WTC11 (cell line): ENCODE data around the gene XPR1.

ENCODE experiments used
- CBFB ChIP-seq: sonication (generic); formaldehyde crosslinking; IDR thresholded peaks from 2 replicates; pipeline ENCODE4 v1.8.1; 2022; ENCODE audit warnings: mild to moderate bottlenecking, low read depth, missing genetic modification reagents
- CREB1 ChIP-seq: sonication (generic); formaldehyde crosslinking; IDR thresholded peaks from 2 replicates; pipeline ENCODE4 v1.8.0; 2023; ENCODE audit warnings: mild to moderate bottlenecking, missing genetic modification reagents
- ESRRA ChIP-seq: sonication (generic); formaldehyde crosslinking; IDR thresholded peaks from 2 replicates; pipeline ENCODE4 v1.8.1; 2022; ENCODE audit warnings: mild to moderate bottlenecking, missing genetic modification reagents, borderline replicate concordance
- FOXK1 ChIP-seq: sonication (generic); formaldehyde crosslinking; IDR thresholded peaks from 2 replicates; pipeline ENCODE4 v1.8.0; 2022; ENCODE audit warnings: mild to moderate bottlenecking, moderate library complexity, missing genetic modification reagents
- GABPB1 ChIP-seq: sonication (generic); formaldehyde crosslinking; IDR thresholded peaks from 2 replicates; pipeline ENCODE4 v1.8.1; 2023; ENCODE audit warnings: mild to moderate bottlenecking, missing genetic modification reagents
- IRF2 ChIP-seq: sonication (generic); formaldehyde crosslinking; IDR thresholded peaks from 2 replicates; pipeline ENCODE4 v1.8.0; 2022; ENCODE audit warnings: low read depth, missing genetic modification reagents, borderline replicate concordance
- NFYB ChIP-seq: sonication (generic); formaldehyde crosslinking; conservative IDR thresholded peaks from 2 replicates; pipeline ENCODE4 v1.8.0; 2022; ENCODE audit warnings: low read depth, missing genetic modification reagents
- RELA ChIP-seq: sonication (generic); formaldehyde crosslinking; IDR thresholded peaks from 2 replicates; pipeline ENCODE4 v1.8.1; 2022; ENCODE audit warnings: missing genetic modification reagents, mild to moderate bottlenecking, borderline replicate concordance
- ZNF423 ChIP-seq: fragments of 250-450 bp; sonication (Bioruptor Pico); IDR thresholded peaks from 2 replicates; pipeline ENCODE4 v2.1.2; 2022; ENCODE audit warnings: mild to moderate bottlenecking, moderate library complexity
- TF ChIP-seq, protein P1 (sequence below): fragments of 200-600 bp; IDR thresholded peaks from 2 replicates; pipeline ENCODE4 v1.8.0; 2022; ENCODE audit warnings: antibody characterized with exemption
- TF ChIP-seq, protein P2 (sequence below): sonication (generic); formaldehyde crosslinking; IDR thresholded peaks from 2 replicates; pipeline ENCODE4 v1.8.1; 2023; ENCODE audit warnings: mild to moderate bottlenecking, missing genetic modification reagents, moderate library complexity
- TF ChIP-seq, protein P3 (sequence below): sonication (generic); formaldehyde crosslinking; IDR thresholded peaks from 2 replicates; pipeline ENCODE4 v1.8.1; 2022; ENCODE audit warnings: low read depth, missing genetic modification reagents, borderline replicate concordance
- TF ChIP-seq, protein P4 (sequence below): fragments of 250-450 bp; sonication (Bioruptor Pico); IDR thresholded peaks from 2 replicates; pipeline ENCODE4 v1.9.0; 2021; ENCODE audit warnings: mild to moderate bottlenecking, borderline replicate concordance
- TF ChIP-seq, protein P5 (sequence below): sonication (generic); formaldehyde crosslinking; conservative IDR thresholded peaks from 2 replicates; pipeline ENCODE4 v1.8.1; 2022; ENCODE audit warnings: mild to moderate bottlenecking, missing genetic modification reagents

DNA sequence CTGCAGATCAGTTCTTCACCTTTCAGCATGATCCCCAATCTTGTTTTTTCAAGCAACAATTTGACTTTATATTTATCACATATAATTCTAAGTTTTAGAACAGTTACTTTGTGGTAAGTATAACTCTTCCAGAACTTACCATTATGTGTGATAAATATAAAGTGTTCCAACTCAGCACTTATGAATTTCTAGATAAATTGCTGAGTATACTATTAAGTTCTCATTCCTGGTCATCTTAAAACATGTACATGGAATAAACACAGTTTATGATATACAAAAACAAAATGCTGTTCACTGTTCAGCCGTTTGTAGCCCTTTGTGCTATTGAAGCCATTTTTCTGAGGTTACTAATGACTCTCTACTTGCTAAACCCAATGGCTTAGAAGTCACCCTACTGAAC lies 5.1 kb upstream of the XPR1 start:
- TF ChIP-seq FOXK1 = no peak
- TF ChIP-seq, protein P1, sequence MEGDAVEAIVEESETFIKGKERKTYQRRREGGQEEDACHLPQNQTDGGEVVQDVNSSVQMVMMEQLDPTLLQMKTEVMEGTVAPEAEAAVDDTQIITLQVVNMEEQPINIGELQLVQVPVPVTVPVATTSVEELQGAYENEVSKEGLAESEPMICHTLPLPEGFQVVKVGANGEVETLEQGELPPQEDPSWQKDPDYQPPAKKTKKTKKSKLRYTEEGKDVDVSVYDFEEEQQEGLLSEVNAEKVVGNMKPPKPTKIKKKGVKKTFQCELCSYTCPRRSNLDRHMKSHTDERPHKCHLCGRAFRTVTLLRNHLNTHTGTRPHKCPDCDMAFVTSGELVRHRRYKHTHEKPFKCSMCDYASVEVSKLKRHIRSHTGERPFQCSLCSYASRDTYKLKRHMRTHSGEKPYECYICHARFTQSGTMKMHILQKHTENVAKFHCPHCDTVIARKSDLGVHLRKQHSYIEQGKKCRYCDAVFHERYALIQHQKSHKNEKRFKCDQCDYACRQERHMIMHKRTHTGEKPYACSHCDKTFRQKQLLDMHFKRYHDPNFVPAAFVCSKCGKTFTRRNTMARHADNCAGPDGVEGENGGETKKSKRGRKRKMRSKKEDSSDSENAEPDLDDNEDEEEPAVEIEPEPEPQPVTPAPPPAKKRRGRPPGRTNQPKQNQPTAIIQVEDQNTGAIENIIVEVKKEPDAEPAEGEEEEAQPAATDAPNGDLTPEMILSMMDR = no peak
- TF ChIP-seq, protein P2, sequence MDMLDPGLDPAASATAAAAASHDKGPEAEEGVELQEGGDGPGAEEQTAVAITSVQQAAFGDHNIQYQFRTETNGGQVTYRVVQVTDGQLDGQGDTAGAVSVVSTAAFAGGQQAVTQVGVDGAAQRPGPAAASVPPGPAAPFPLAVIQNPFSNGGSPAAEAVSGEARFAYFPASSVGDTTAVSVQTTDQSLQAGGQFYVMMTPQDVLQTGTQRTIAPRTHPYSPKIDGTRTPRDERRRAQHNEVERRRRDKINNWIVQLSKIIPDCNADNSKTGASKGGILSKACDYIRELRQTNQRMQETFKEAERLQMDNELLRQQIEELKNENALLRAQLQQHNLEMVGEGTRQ (CRISPR knock-in tag) = no peak
- TF ChIP-seq, protein P3, sequence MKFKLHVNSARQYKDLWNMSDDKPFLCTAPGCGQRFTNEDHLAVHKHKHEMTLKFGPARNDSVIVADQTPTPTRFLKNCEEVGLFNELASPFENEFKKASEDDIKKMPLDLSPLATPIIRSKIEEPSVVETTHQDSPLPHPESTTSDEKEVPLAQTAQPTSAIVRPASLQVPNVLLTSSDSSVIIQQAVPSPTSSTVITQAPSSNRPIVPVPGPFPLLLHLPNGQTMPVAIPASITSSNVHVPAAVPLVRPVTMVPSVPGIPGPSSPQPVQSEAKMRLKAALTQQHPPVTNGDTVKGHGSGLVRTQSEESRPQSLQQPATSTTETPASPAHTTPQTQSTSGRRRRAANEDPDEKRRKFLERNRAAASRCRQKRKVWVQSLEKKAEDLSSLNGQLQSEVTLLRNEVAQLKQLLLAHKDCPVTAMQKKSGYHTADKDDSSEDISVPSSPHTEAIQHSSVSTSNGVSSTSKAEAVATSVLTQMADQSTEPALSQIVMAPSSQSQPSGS (CRISPR knock-in tag) = no peak
- TF ChIP-seq, protein P4, sequence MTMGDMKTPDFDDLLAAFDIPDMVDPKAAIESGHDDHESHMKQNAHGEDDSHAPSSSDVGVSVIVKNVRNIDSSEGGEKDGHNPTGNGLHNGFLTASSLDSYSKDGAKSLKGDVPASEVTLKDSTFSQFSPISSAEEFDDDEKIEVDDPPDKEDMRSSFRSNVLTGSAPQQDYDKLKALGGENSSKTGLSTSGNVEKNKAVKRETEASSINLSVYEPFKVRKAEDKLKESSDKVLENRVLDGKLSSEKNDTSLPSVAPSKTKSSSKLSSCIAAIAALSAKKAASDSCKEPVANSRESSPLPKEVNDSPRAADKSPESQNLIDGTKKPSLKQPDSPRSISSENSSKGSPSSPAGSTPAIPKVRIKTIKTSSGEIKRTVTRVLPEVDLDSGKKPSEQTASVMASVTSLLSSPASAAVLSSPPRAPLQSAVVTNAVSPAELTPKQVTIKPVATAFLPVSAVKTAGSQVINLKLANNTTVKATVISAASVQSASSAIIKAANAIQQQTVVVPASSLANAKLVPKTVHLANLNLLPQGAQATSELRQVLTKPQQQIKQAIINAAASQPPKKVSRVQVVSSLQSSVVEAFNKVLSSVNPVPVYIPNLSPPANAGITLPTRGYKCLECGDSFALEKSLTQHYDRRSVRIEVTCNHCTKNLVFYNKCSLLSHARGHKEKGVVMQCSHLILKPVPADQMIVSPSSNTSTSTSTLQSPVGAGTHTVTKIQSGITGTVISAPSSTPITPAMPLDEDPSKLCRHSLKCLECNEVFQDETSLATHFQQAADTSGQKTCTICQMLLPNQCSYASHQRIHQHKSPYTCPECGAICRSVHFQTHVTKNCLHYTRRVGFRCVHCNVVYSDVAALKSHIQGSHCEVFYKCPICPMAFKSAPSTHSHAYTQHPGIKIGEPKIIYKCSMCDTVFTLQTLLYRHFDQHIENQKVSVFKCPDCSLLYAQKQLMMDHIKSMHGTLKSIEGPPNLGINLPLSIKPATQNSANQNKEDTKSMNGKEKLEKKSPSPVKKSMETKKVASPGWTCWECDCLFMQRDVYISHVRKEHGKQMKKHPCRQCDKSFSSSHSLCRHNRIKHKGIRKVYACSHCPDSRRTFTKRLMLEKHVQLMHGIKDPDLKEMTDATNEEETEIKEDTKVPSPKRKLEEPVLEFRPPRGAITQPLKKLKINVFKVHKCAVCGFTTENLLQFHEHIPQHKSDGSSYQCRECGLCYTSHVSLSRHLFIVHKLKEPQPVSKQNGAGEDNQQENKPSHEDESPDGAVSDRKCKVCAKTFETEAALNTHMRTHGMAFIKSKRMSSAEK = no peak
- TF ChIP-seq, protein P5, sequence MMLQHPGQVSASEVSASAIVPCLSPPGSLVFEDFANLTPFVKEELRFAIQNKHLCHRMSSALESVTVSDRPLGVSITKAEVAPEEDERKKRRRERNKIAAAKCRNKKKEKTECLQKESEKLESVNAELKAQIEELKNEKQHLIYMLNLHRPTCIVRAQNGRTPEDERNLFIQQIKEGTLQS (CRISPR knock-in tag) = no peak
- TF ChIP-seq NFYB = no peak
- TF ChIP-seq GABPB1 (CRISPR knock-in tag) = no peak
- no peak for TF ChIP-seq CBFB (CRISPR knock-in tag)
- no peak for TF ChIP-seq RELA
- TF ChIP-seq CREB1 = no peak
- no peak for TF ChIP-seq ESRRA (CRISPR knock-in tag)
- TF ChIP-seq ZNF423 = no peak
- TF ChIP-seq IRF2 = no peak
